Neural cell (in vitro differentiated cells): Measurements from ENCODE around the gene GAS7. TPM values are rescaled to one million over a fixed set of nuclear protein-coding genes. Genes with fewer than 3 reads are reported as not detected.

Experiments used
- H2AFZ ChIP-seq: fragments of 200-600, 300-800 bp; sonication (generic), shearing (Covaris generic); 2 replicates; pipeline ENCODE4 v1.6.0; 2014; ENCODE audit warnings: low read depth, mild to moderate bottlenecking, antibody characterized with exemption, low read length, moderate library complexity
- H3F3A ChIP-seq: fragments of 200-600 bp; shearing (Covaris generic); 2 replicates; pipeline ENCODE4 v1.6.1; 2016; ENCODE audit warnings: mild to moderate bottlenecking, moderate library complexity, mixed read lengths, antibody characterized with exemption, low read length; ENCODE audit not compliant: insufficient read depth, poor library complexity, severe bottlenecking
- H3K27ac ChIP-seq: fragments of 200-600, 300-800 bp; sonication (generic), shearing (Covaris generic); 2 replicates; pipeline ENCODE4 v1.5.1; 2014; ENCODE audit warnings: mild to moderate bottlenecking, low read length, moderate library complexity
- H3K27me3 ChIP-seq: fragments of 300-800, 200-600 bp; sonication (generic), shearing (Covaris generic); 2 replicates; pipeline ENCODE4 v1.6.0; 2014; ENCODE audit warnings: mild to moderate bottlenecking, low read depth, low read length, moderate library complexity; ENCODE audit not compliant: insufficient read depth
- H3K36me3 ChIP-seq: fragments of 300-800, 200-600 bp; sonication (generic), shearing (Covaris generic); 2 replicates; pipeline ENCODE4 v1.5.1; 2014; ENCODE audit warnings: mild to moderate bottlenecking, antibody characterized with exemption, low read length, moderate library complexity; ENCODE audit not compliant: insufficient read depth
- H3K4me2 ChIP-seq: fragments of 300-800, 200-600 bp; sonication (generic), shearing (Covaris generic); 2 replicates; pipeline ENCODE4 v1.6.0; 2014; ENCODE audit warnings: mild to moderate bottlenecking, low read length
- H3K4me3 ChIP-seq: fragments of 300-800, 200-600 bp; sonication (generic), shearing (Covaris generic); 2 replicates; pipeline ENCODE4 v1.5.1; 2014; ENCODE audit warnings: mild to moderate bottlenecking, low read length, moderate library complexity
- H3K79me2 ChIP-seq: fragments of 200-600 bp; shearing (Covaris generic); replicated peaks from 2 replicates; pipeline ENCODE4 v1.6.0; 2014; ENCODE audit warnings: mild to moderate bottlenecking, low read length, moderate library complexity; ENCODE audit not compliant: insufficient read depth
- H3K9ac ChIP-seq: fragments of 300-800, 200-600 bp; sonication (generic), shearing (Covaris generic); 2 replicates; pipeline ENCODE4 v1.6.1; 2016; ENCODE audit warnings: mild to moderate bottlenecking, low read length, mixed read lengths
- H3K9me2 ChIP-seq: fragments of 200-600 bp; shearing (Covaris generic); 2 replicates; pipeline ENCODE4 v1.6.1; 2016; ENCODE audit warnings: mild to moderate bottlenecking, low read length, mixed read lengths; ENCODE audit not compliant: insufficient read depth
- H3K9me3 ChIP-seq: fragments of 200-600, 300-800 bp; sonication (generic), shearing (Covaris generic); 2 replicates; pipeline ENCODE4 v1.6.1; 2016; ENCODE audit warnings: mild to moderate bottlenecking, mixed run types, low read length, moderate library complexity, mixed read lengths
- H4K20me1 ChIP-seq: fragments of 200-600 bp; shearing (Covaris generic); 2 replicates; pipeline ENCODE4 v1.6.1; 2016; ENCODE audit warnings: mild to moderate bottlenecking, mixed run types; ENCODE audit not compliant: insufficient read depth
- CTCF ChIP-seq: fragments of 450-650 bp; IDR thresholded peaks from 2 replicates; pipeline ENCODE4 v1.5.1; 2014; ENCODE audit warnings: antibody characterized with exemption, mild to moderate bottlenecking, moderate library complexity; ENCODE audit not compliant: poor library complexity, severe bottlenecking
- EP300 ChIP-seq: fragments of 450-650 bp; conservative IDR thresholded peaks from 2 replicates; pipeline ENCODE4 v1.6.1; 2014; ENCODE audit warnings: antibody characterized with exemption, mild to moderate bottlenecking, moderate library complexity; ENCODE audit not compliant: poor library complexity, severe bottlenecking
- EZH2 ChIP-seq: fragments of 200-600, 300-800 bp; shearing (Covaris generic), sonication (generic); IDR thresholded peaks from 2 replicates; pipeline ENCODE4 v1.6.1; 2014; ENCODE audit warnings: antibody characterized with exemption, low read length, borderline replicate concordance, mild to moderate bottlenecking; ENCODE audit not compliant: insufficient read depth, poor library complexity, severe bottlenecking
- MXI1 ChIP-seq: fragments of 450-650 bp; conservative IDR thresholded peaks from 2 replicates; pipeline ENCODE4 v1.6.1; 2014; ENCODE audit warnings: antibody characterized with exemption, mild to moderate bottlenecking; ENCODE audit not compliant: poor library complexity, severe bottlenecking
- POLR2AphosphoS5 ChIP-seq: IDR thresholded peaks from 2 replicates; pipeline ENCODE4 v1.6.1; 2012
- RAD21 ChIP-seq: fragments of 450-650 bp; conservative IDR thresholded peaks from 2 replicates; pipeline ENCODE4 v1.6.1; 2014; ENCODE audit warnings: antibody characterized with exemption, mild to moderate bottlenecking, moderate library complexity
- SMC3 ChIP-seq: fragments of 450-650 bp; conservative IDR thresholded peaks from 2 replicates; pipeline ENCODE4 v1.6.1; 2014; ENCODE audit warnings: antibody characterized with exemption, mild to moderate bottlenecking, moderate library complexity; ENCODE audit not compliant: poor library complexity
- TAF1 ChIP-seq: IDR thresholded peaks from 2 replicates; pipeline ENCODE4 v1.6.1; 2012; ENCODE audit warnings: low read depth
- polyA plus RNA-seq: library from polyadenylated mRNA; depleted of rRNA; stranded (reverse); fragments of >200 nt; gene quantifications from 2 replicates; pipeline ENCODE4 v1.2.3, GENCODE V29; 2014
- TF ChIP-seq, protein P1 (sequence below): IDR thresholded peaks from 2 replicates; pipeline ENCODE4 v1.6.1; 2012; ENCODE audit warnings: borderline replicate concordance

GAS7 gene
- polyA plus RNA-seq, 1 donor from 2014 or later: 23.6 TPM

DNA sequence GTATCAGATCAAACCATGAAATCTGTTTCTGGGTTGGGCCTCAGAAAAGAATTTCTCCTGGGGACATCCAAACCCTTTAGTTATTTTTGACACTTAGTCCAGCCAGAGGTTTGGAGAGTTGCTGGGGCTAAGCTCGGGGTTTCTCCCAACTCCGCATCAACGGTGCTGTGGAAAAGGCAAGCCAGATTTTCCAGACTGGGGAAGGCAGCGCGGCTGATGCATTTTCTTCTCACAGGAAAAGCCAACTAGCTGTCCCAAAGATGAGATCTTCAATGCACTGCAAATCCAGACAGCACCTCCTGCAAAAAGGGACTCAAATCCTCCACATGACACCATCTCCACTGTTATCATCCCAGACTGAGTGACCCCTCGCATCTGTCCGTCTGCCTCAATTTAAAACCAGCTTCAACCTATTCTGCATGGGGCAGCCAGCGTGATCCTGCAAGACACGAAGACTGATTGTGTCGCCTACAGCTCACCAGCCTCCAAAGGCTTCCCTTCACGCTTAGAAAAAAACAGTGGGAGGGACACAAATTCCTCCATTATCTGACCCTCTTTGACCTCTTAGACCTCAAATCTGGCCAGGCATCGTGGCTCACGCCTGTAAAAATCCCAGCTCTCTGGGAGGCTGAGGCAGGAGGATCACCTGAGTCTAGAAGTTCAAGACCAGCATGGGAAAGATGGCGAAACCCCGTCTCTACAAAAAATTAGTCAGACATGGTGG lies 62.0 kb downstream of the GAS7 start:
- no peaks in the 10 kb centered on the region for H3K27me3 ChIP-seq
- H4K20me1 ChIP-seq: no peaks in the 10 kb centered on the region
- no peaks in the 10 kb centered on the region for H3K9me2 ChIP-seq
- no peak overlapping the region for H3K27ac ChIP-seq
- H3K36me3 ChIP-seq: no peaks in the 10 kb centered on the region
- H3K79me2 ChIP-seq: no peaks in the 10 kb centered on the region
- no peaks in the 10 kb centered on the region for H3K9me3 ChIP-seq
- no peak overlapping the region for H2AFZ ChIP-seq
- no peaks in the 10 kb centered on the region for H3F3A ChIP-seq
- TF ChIP-seq SMC3 (no peak), MXI1 (no peak), TAF1 (no peak), POLR2AphosphoS5 (no peak), EP300 (no peak), EZH2 (no peak), RAD21 (no peak), CTCF (no peak)
- TF ChIP-seq, protein P1, sequence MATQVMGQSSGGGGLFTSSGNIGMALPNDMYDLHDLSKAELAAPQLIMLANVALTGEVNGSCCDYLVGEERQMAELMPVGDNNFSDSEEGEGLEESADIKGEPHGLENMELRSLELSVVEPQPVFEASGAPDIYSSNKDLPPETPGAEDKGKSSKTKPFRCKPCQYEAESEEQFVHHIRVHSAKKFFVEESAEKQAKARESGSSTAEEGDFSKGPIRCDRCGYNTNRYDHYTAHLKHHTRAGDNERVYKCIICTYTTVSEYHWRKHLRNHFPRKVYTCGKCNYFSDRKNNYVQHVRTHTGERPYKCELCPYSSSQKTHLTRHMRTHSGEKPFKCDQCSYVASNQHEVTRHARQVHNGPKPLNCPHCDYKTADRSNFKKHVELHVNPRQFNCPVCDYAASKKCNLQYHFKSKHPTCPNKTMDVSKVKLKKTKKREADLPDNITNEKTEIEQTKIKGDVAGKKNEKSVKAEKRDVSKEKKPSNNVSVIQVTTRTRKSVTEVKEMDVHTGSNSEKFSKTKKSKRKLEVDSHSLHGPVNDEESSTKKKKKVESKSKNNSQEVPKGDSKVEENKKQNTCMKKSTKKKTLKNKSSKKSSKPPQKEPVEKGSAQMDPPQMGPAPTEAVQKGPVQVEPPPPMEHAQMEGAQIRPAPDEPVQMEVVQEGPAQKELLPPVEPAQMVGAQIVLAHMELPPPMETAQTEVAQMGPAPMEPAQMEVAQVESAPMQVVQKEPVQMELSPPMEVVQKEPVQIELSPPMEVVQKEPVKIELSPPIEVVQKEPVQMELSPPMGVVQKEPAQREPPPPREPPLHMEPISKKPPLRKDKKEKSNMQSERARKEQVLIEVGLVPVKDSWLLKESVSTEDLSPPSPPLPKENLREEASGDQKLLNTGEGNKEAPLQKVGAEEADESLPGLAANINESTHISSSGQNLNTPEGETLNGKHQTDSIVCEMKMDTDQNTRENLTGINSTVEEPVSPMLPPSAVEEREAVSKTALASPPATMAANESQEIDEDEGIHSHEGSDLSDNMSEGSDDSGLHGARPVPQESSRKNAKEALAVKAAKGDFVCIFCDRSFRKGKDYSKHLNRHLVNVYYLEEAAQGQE: no peak
- H3K9ac ChIP-seq: no peak overlapping the region
- no peak overlapping the region for H3K4me3 ChIP-seq
- no peak overlapping the region for H3K4me2 ChIP-seq

DNA sequence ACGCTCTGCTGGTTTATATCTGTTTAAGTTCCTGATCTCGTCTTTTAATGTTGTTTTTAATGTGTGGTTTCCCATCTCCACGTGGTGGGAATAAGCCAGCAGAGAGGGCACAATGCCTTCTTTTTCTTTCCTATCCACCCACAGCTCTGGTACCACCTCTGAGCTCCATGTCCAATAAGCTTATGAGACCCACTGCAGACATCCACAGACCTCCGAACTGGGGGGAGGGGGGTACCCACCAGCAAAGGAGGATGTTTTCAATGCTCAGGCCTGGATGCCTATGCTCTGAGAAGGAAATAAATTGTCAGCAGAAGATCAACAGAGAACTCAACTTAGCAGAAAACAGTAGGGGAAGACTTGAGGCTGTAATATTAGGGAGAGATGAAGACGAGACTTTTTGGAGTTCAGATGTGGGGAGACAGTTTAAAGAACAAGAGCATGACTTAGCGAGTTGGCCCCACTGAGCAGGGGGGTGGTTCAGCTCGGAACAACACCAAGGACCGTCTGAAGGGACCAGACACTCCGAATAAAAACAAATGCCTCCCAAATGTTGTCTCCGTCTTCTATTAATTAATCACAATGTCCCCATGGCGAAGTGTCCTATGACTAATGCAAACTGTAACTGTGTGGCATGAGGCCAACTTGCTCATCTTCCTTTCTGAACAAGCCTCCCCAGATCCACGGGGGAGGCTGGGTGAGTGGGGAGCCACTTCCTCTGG lies 62.7 kb downstream of the GAS7 start:
- no peak overlapping the region for H3K4me2 ChIP-seq
- no peak overlapping the region for H3K4me3 ChIP-seq
- H3K36me3 ChIP-seq: no peaks in the 10 kb centered on the region
- H2AFZ ChIP-seq: no peak overlapping the region
- H3K9me2 ChIP-seq: no peaks in the 10 kb centered on the region
- no peaks in the 10 kb centered on the region for H3F3A ChIP-seq
- H3K27me3 ChIP-seq: no peaks in the 10 kb centered on the region
- no peak overlapping the region for H3K9ac ChIP-seq
- no peaks in the 10 kb centered on the region for H3K79me2 ChIP-seq
- H4K20me1 ChIP-seq: no peaks in the 10 kb centered on the region
- no peaks in the 10 kb centered on the region for H3K9me3 ChIP-seq
- H3K27ac ChIP-seq: no peak overlapping the region
- TF ChIP-seq EZH2 (no peak), RAD21 (no peak), MXI1 (no peak), CTCF (no peak), POLR2AphosphoS5 (no peak), SMC3 (no peak)
- TF ChIP-seq, protein P1: no peak
